ENCODE data around the gene AQP12A.

Gene AQP12A

DNA sequence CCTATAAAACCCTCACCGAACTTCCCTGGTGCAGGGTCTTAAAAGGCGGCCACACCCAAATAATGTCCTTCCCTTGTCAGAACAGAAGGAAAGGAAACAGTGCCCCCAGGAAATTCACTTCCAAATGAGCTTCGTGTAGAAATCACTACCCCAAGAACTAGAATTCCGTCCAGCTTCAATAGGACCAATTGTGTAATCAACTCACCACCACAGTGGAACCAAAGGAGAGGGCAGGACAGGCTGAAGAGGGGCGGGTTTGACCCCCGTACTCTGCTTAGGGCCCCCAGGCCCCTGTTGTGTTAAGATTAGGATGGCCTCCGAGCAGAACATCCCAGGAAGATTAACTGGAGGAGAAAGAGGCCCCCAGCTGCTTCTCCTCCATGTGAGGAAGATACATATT lies 42.3 kb upstream of the AQP12A start:
- no peak for TF ChIP-seq FOXP2 (optimal IDR thresholded peaks at IDR 0.05; ENCODE audit: borderline replicate concordance, extremely low read depth, extremely low read length, insufficient read depth)
- TF ChIP-seq POLR2AphosphoS5 (IDR thresholded peaks at IDR 0.05; ENCODE audit: low read depth, low read length): no peak
- TF ChIP-seq, protein P1, sequence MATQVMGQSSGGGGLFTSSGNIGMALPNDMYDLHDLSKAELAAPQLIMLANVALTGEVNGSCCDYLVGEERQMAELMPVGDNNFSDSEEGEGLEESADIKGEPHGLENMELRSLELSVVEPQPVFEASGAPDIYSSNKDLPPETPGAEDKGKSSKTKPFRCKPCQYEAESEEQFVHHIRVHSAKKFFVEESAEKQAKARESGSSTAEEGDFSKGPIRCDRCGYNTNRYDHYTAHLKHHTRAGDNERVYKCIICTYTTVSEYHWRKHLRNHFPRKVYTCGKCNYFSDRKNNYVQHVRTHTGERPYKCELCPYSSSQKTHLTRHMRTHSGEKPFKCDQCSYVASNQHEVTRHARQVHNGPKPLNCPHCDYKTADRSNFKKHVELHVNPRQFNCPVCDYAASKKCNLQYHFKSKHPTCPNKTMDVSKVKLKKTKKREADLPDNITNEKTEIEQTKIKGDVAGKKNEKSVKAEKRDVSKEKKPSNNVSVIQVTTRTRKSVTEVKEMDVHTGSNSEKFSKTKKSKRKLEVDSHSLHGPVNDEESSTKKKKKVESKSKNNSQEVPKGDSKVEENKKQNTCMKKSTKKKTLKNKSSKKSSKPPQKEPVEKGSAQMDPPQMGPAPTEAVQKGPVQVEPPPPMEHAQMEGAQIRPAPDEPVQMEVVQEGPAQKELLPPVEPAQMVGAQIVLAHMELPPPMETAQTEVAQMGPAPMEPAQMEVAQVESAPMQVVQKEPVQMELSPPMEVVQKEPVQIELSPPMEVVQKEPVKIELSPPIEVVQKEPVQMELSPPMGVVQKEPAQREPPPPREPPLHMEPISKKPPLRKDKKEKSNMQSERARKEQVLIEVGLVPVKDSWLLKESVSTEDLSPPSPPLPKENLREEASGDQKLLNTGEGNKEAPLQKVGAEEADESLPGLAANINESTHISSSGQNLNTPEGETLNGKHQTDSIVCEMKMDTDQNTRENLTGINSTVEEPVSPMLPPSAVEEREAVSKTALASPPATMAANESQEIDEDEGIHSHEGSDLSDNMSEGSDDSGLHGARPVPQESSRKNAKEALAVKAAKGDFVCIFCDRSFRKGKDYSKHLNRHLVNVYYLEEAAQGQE (IDR thresholded peaks at IDR 0.05; ENCODE audit: insufficient read depth in 1 of 2, low read depth in 2 of 2, low read length in 2 of 2): no peak
- TF ChIP-seq TAF1 (IDR thresholded peaks at IDR 0.05; ENCODE audit: borderline replicate concordance, insufficient read depth, low read length): no peak
- TF ChIP-seq SIN3A (IDR thresholded peaks at IDR 0.05; ENCODE audit: borderline replicate concordance, insufficient read depth, low read length): no peak

DNA sequence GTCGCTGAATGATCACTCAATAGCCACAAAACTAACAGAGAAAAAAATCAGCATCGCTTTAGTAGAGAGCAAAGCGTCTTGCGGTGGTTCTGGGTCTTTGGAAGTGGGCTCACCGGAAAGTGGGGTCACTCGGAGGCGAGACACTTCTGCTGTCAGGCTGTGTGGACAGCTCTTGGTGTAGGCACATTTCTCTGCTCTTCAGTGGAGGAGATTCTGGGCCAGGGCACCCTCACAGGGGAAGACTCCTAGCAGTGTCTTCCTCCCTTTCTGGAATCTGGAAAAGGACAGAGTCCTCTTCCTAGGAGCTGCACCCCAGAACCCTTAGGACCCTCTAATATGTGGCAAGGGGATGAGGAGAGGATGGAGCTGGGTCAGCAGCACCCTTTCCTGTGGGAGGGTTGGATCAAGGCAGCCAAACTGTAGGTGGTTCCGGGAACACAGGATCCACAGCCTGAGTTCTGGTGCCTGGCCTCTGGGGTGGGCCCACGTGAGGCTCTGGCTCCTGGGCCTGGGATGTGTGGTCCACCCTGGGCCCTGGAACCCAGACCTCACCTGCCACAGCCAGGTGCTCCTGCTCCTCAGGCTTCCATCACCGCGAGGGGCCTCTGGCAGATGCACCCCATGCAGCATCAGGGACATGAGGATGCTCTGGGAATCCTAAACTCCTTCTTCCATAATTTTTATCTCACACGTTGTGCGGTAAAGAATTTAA lies 41.3 kb upstream of the AQP12A start:
- TF ChIP-seq TAF1 (IDR thresholded peaks at IDR 0.05; ENCODE audit: borderline replicate concordance, insufficient read depth, low read length) (no peak), SIN3A (IDR thresholded peaks at IDR 0.05; ENCODE audit: borderline replicate concordance, insufficient read depth, low read length) (no peak), POLR2AphosphoS5 (IDR thresholded peaks at IDR 0.05; ENCODE audit: low read depth, low read length) (no peak), FOXP2 (optimal IDR thresholded peaks at IDR 0.05; ENCODE audit: borderline replicate concordance, extremely low read depth, extremely low read length, insufficient read depth) (no peak)
- TF ChIP-seq, protein P1 (IDR thresholded peaks at IDR 0.05; ENCODE audit: insufficient read depth in 1 of 2, low read depth in 2 of 2, low read length in 2 of 2): no peak

DNA sequence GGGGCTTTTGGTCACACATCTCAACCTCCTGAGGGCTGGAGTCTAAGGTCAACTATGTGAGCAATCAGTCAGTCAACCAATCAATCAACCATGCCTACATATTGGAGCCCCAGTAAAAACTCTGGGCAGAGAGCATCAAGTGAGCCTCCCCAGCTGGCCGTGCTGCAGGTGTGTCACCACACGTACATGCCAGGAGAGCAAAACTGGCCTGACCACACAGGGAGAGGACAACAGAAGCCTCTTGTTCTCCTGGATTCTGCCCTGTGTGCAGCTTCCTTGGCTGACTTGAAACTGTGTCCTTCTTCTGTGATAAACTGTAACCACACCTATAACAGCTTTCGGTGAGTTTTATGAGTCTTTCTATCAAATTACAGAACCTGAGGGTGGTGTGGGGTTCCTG lies 40.5 kb upstream of the AQP12A start:
- TF ChIP-seq TAF1 (IDR thresholded peaks at IDR 0.05; ENCODE audit: borderline replicate concordance, insufficient read depth, low read length) (no peak), FOXP2 (optimal IDR thresholded peaks at IDR 0.05; ENCODE audit: borderline replicate concordance, extremely low read depth, extremely low read length, insufficient read depth) (no peak), POLR2AphosphoS5 (IDR thresholded peaks at IDR 0.05; ENCODE audit: low read depth, low read length) (no peak)

DNA sequence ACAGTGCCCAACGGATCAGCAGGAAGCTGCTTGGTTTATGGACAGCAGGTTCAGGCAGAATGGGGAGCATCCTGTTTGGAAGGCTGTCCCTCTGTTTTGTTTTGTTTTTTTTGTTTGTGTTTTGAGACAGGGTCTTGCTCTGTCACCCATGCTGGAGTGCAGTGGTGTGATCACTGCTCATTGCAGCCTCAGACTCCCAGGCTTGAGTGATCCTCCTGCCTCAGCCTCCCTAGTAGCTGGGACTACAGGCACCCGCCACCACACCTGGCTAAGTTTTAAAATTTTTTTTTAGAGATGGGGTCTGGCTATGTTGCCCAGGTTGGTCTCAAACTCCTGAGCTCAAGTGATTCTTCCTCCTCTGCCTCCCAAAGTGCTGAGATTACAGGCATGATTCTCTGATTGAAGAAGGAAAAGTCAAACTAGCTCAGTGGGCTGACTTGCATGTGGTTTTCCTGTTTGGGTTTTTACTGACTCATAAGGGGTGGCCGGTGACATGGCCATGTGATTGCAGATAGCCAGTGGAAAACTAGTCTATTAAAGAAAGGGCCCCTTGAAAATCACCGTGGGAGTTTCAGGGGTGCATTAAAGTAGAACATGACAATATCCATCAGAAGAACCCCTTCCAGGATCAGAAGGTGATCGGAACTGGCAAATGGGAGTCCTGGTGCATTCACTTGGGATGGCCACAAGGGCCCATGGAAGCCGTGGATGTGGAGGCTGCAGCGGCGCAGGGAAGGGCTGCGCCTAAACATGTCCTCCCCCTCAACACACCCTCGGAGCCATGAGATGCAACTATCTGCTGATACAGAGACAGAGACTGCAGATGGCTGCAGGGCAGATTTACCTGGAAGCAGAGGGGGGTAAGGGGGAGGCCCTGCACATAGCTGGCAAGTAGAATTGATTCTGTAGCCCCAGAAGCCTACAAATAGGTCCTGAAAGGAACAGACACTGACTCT lies 35.5 kb upstream of the AQP12A start:
- TF ChIP-seq TAF1 (IDR thresholded peaks at IDR 0.05; ENCODE audit: borderline replicate concordance, insufficient read depth, low read length) (no peak), FOXP2 (optimal IDR thresholded peaks at IDR 0.05; ENCODE audit: borderline replicate concordance, extremely low read depth, extremely low read length, insufficient read depth) (no peak), SIN3A (IDR thresholded peaks at IDR 0.05; ENCODE audit: borderline replicate concordance, insufficient read depth, low read length) (no peak), POLR2AphosphoS5 (IDR thresholded peaks at IDR 0.05; ENCODE audit: low read depth, low read length) (no peak)
- TF ChIP-seq, protein P1 (IDR thresholded peaks at IDR 0.05; ENCODE audit: insufficient read depth in 1 of 2, low read depth in 2 of 2, low read length in 2 of 2): no peak

DNA sequence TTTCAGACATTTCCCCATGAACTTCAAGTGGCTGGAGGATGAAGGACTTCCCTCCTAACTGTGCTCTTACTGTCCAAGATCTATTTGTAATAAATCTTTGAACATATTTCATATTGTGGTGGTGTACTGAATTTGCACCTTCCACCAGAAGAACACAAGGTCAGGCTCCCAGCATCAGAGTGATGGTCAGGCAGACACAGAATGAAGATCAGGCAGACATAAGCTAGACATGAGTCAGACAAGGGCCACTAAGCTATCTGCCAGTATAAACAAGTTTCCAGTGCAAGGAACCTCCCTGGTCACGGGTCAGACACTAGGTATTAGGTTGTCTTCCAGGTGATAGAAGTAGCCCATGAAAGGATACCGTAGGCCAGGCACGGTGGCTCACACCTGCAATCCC lies 29.0 kb upstream of the AQP12A start:
- no peak for TF ChIP-seq FOXP2 (optimal IDR thresholded peaks at IDR 0.05; ENCODE audit: borderline replicate concordance, extremely low read depth, extremely low read length, insufficient read depth)
